Nucleus accumbens (tissue), 56 donors: ENCODE measurements around the gene GNAL.
"Not testable (repeated sequence)": the region's sequence is repeated elsewhere in the genome, so short reads cannot be mapped to it uniquely, and the experiment has no call there.

ENCODE experiments used
- DNase-seq, 56 donors: peaks; one replicate each; lab custom pipeline; 2025; lab: John Stamatoyannopoulos, UW

The GNAL gene

DNA sequence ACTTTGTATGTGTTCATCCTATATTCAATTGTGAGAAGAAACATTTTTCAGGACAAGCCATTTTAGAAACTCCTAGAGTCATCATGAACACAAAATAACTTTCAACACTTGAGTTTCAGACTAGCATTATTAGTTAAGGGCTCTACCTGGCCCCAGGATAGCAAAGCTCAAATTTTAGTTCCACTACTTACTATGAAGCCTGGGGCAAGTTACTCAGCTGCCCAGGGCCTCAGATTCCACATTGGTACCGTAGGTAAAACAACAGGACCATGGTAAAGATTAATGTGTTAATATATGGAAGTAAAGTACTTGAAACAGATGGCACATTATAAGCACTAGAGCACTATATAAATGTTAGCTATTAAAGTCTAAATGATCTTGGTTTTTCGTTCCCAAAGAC is 199.7 kb downstream of the GNAL start:
- DNase-seq, result no peak

- no peak for DNase-seq
These were observed 200.2 kb downstream of the GNAL start for GRCh38 chr18:11889284-11889683.

- no peak for DNase-seq
These were observed 202.7 kb downstream of the GNAL start for GRCh38 chr18:11891737-11892136.

- not testable (repeated sequence) for DNase-seq
These were observed 203.4 kb downstream of the GNAL start for GRCh38 chr18:11892438-11892837.

DNA sequence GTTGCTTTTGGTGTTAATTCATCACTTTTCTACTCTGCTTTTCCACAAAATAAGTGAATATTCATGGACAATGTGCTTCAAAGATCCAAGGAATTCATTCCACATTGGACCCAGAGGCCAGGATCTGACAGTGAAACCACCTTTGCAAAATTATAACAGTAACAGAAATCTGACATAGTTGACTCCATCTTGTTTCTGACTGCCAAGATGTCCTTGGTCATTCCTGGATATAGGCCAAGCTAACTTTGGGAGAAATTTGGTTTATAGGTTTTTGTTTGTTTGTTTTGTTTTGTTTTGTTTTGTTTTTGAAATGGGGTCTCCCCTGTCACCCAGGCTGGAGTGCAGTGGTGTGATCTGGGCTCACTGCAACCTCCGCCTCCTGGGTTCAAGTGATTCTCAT is 208.7 kb downstream of the GNAL start:
- DNase-seq, result no peak

- no peak for DNase-seq
These were observed 210.0 kb downstream of the GNAL start for GRCh38 chr18:11899063-11899462.

GRCh38 chr18:11901826-11902438 is 212.9 kb downstream of the GNAL start:
- DNase-seq, result no peak

DNA sequence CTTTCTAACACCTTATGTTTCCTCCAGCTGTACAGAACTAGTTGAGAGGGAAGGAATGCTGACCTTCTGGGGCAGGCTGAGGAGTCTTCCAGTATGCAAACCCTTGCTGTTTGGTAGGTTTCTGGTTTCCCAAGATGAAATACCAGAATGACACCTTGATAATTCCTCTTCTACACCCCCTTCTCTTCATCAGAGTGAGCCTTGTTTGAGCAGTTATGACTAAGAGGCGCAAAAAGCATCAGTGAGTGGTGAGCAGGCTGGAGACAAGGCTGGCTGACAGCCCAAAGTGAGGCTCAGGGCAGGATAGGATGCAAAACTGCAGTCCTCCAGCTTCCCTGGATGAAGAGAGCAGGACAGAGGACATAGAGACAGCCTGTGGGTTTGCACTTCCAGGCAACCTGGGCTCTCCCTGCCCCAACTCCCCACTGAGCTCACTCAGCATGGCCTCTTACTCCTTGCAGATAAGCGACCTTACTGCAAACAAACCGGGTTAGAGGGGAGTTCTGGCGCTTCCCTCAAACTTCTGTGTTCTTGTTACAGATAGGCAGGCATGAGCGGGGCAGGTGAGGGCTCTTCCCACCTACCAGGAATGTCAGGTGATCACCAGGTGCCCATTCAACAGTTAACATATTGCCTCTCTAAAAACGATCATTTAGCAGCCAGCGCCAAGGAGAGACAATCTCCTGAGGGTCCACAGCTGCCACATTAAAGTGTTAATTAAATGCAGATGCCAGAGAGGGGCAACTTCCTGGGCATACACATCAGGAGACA is 213.6 kb downstream of the GNAL start:
- peak in 2 of 56 donors; percentile 22 to 48 for DNase-seq

GRCh38 chr18:11905613-11906012 is 216.5 kb downstream of the GNAL start:
- no peak for DNase-seq

DNA sequence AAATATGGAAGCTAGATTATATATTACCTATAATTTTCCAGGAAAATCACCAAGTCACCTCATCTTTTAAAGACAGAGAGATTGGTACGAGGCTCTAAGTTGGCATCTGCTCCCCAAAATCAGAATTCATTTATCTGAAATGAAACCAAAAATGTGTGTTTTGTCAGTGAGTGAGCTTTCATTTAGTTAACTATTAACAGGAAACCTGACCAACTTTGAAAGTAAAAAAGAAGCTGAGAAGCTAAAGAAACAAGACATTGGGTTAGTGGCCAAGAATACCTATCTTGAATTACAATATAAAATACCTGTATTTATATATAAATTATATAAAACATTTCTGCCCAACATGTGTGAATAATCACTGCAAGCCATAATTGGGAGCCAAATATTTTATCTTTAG is 217.1 kb downstream of the GNAL start:
- DNase-seq, result no peak

DNA sequence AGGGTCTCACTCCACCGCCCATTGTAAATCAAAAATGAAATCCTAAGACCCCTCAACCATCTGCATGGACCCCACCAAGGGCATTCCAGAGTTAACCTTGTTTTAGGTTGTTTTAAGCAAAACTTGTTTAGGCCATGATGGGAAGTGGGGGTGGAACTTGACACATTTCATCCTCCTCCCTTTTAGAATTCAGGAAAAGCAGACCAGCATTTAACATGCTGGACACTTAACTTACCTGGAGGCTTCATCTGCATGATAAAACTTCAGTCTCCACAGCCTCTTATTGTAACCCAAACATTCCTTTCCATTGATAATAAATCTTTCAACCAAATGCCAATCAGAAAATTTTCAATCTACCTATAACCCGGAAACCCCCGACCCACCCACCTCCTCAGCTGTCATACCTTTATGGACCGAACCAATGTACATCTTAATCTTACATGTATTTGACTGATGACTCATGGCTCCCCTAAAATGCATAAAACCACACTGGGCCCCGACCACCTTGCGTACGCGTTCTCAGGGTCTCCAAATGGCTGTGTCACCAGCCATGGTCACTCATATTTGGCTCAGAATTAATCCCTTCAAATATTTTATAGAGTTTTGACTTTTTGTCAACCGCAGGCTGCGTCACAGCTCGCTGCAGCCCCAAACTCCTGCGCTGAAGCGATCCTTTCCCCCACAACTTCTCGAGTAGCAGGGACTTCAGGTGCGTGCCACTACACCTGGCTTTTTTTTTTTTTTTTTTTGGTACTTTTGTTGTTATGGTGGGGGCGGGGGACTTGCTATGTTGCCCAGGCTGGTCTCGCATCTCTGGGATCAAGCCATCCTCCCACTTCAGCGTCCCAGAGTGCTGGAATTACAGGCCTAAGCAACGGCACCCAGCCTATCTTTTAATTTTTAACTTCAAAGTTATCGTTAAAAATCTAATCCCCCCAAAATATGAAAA is 218.1 kb downstream of the GNAL start:
- no peak for DNase-seq

GRCh38 chr18:11908182-11909060 is 219.4 kb downstream of the GNAL start, which contains the start of gene MPPE1:
TSS of gene MPPE1 (minus strand) at chr18:11908317. CDS start at chr18:11897264, 11,053 bp downstream.
- peak; percentile 8 to 90 (median 80) for DNase-seq

DNA sequence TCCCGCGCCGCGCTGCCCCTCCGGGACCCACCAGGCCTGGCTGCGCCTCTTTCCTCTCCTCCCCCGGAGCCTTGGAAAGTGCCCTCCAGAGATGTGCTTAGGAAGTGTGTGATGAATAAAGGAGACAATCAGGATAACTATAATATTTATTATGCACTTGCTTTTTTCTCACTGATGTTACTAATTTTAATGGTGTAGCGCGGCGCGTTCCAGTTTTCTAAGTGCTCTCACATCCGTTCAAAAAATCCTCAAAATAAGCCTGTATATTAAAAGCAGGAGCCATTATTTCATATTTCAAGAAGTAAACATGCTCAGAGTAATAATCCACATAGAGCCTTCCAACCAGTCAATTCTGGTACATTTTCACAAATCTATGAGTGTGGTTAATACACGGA is 220.0 kb downstream of the GNAL start:
- DNase-seq, result peak in 1 of 56 donors; percentile 43

- DNase-seq, result no peak
These were observed 220.5 kb downstream of the GNAL start for GRCh38 chr18:11909591-11910026.

GRCh38 chr18:11916880-11917279 is 227.8 kb downstream of the GNAL start:
- peak in 1 of 56 donors; percentile 11 for DNase-seq

DNA sequence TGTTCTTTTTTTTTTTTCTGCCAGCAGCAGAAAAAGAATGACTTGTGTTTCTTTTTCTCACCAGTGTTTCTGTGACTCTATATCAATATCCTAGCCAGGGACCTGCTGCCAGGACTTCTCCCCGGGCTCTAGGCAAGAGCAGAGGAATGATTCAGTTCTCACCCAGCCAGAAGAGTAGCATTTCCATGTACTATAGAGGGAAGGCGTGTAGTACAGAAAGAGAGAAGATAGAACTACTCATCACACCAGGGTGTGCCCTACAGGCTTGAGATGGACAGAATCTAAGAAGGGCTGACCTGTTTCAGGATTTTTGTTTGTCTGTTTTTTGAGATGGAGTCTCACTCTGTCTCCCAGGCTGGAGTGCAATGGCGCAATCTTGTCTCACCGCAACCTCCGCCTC is 230.5 kb downstream of the GNAL start:
- not testable (repeated sequence) for DNase-seq

- DNase-seq, result no peak
These were observed 234.4 kb downstream of the GNAL start for GRCh38 chr18:11923450-11923849.

DNA sequence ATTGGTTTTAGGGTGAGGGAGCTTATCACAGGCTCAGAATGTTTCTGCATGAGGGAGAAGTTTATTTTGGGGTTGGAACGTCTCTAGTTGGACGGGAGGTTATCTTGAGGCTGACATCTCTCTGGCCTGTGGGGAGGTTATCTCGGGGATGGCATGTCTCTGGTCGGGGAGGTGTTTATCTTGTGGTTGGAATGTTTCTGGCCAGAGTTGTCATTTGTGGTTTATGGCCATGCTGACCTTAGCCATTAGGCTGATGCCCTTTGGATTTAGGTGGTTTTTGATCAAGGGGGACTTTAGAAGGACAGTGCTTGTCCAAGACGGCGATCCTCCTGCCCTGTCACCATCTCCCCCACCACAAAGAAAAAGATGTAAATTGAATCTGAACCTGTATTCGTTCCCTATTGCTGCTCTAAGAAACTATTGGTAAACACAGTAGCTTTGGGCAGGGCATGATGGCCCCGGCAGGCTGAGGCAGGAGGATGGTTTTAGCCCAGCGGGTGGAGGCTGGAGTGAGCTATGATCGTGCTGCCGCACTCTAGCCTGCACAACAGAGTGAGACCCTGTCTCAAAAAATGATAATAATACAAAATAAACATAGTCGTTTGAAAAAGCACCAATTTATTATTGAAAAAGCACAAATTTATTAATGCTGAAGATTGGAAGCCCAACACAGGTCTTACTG is 236.9 kb downstream of the GNAL start:
- no peak for DNase-seq

GRCh38 chr18:11927497-11927896 is 238.4 kb downstream of the GNAL start:
- DNase-seq, result no peak
